HepG2 (cell line): ENCODE measurements around the gene SKIDA1. TPM values are rescaled to one million over a fixed set of nuclear protein-coding genes. Genes with fewer than 3 reads are reported as not detected.

ENCODE experiments used
- NKX3-1 ChIP-seq: sonication (generic); formaldehyde crosslinking; IDR thresholded peaks from 2 replicates; pipeline ENCODE4 v1.5.0; 2020; ENCODE audit warnings: missing genetic modification reagents
- PRMT3 ChIP-seq: sonication (generic); formaldehyde crosslinking; IDR thresholded peaks from 2 replicates; pipeline ENCODE4 v1.8.1; 2022; ENCODE audit warnings: low read depth, mild to moderate bottlenecking, moderate library complexity, missing genetic modification reagents, borderline replicate concordance
- TAF15 ChIP-seq: fragments of 200-400 bp; formaldehyde crosslinking; IDR thresholded peaks from one replicate; pipeline ENCODE4 v1.6.1; 2018; ENCODE audit warnings: mild to moderate bottlenecking, low read depth, low read length; ENCODE audit not compliant: poor library complexity, severe bottlenecking
- ZNF281 ChIP-seq: sonication (generic); formaldehyde crosslinking; IDR thresholded peaks from 2 replicates; pipeline ENCODE4 v1.4.0; 2020; ENCODE audit warnings: missing genetic modification reagents, borderline replicate concordance
- ZNF484 ChIP-seq: sonication (generic); formaldehyde crosslinking; IDR thresholded peaks from 2 replicates; pipeline ENCODE4 v1.5.1; 2020; ENCODE audit warnings: mild to moderate bottlenecking, low read depth, missing genetic modification reagents, borderline replicate concordance
- ZNF577 ChIP-seq: sonication (generic); formaldehyde crosslinking; IDR thresholded peaks from 2 replicates; pipeline ENCODE4 v1.4.0; 2020; ENCODE audit warnings: mild to moderate bottlenecking, low read depth, missing genetic modification reagents, borderline replicate concordance
- ZNF720 ChIP-seq: sonication (generic); formaldehyde crosslinking; IDR thresholded peaks from 2 replicates; pipeline ENCODE4 v1.4.0; 2020; ENCODE audit warnings: missing genetic modification reagents
- ZNF768 ChIP-seq: sonication (generic); formaldehyde crosslinking; IDR thresholded peaks from 2 replicates; pipeline ENCODE4 v1.4.0; 2020; ENCODE audit warnings: missing genetic modification reagents
- ZNF883 ChIP-seq: sonication (generic); formaldehyde crosslinking; IDR thresholded peaks from 2 replicates; pipeline ENCODE4 v1.5.1; 2020; ENCODE audit warnings: mild to moderate bottlenecking, missing genetic modification reagents; ENCODE audit errors: not compliant biosample characterization
- polyA plus RNA-seq, 8 experiments: library from polyadenylated mRNA; depleted of rRNA in 3 of 8; stranded (reverse) in 7 of 8; unstranded in 1 of 8; fragments of >200 nt; fragmentation: Illumina TruSeq in 4 of 8; extraction: Trizol in 4 of 8; gene quantifications; 2 replicates each; pipeline versions ENCODE4 v1.2.1 to v1.2.3, GENCODE V29; 2011 to 2016; ENCODE audit warnings: low read depth in 4 of 8, missing spikeins in 1 of 8, mixed read lengths in 1 of 8; ENCODE audit not compliant: insufficient read depth in 1 of 8
- total RNA-seq, 5 experiments: library from RNA; depleted of rRNA; stranded (reverse); fragments of >200 nt; fragmentation: Illumina TruSeq; extraction: Trizol; gene quantifications; 2 replicates each; pipeline ENCODE4 v1.2.3, GENCODE V29; 2016; ENCODE audit warnings: low read depth in 1 of 5
- TF ChIP-seq, protein P1 (sequence below): IDR thresholded peaks from 2 replicates; pipeline ENCODE4 v1.6.1; 2016; ENCODE audit warnings: missing genetic modification reagents, missing compliant biosample characterization
- TF ChIP-seq, protein P2 (sequence below): sonication (generic); formaldehyde crosslinking; IDR thresholded peaks from 2 replicates; pipeline ENCODE4 v1.8.0; 2022; ENCODE audit warnings: mild to moderate bottlenecking, missing genetic modification reagents; ENCODE audit not compliant: insufficient replicate concordance
- TF ChIP-seq, protein P3 (sequence below): sonication (generic); formaldehyde crosslinking; conservative IDR thresholded peaks from 2 replicates; pipeline ENCODE4 v1.5.0; 2020; ENCODE audit warnings: missing genetic modification reagents
- TF ChIP-seq, protein P4 (sequence below): sonication (generic); formaldehyde crosslinking; IDR thresholded peaks from 2 replicates; pipeline ENCODE4 v1.4.0; 2020; ENCODE audit warnings: missing genetic modification reagents

The SKIDA1 gene
- total and polyA plus RNA-seq, 2 of the 13 experiments (the other 11 are each of a cell fraction or from before 2014, with no cell fraction given) = 0.73 to 1.5 TPM

- no peak for TF ChIP-seq ZNF720
- TF ChIP-seq ZNF883 (CRISPR knock-in tag) = no peak
- TF ChIP-seq, protein P1, sequence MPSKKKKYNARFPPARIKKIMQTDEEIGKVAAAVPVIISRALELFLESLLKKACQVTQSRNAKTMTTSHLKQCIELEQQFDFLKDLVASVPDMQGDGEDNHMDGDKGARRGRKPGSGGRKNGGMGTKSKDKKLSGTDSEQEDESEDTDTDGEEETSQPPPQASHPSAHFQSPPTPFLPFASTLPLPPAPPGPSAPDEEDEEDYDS (CRISPR knock-in tag) = peak; percentile 78
- no peak for TF ChIP-seq ZNF768 (CRISPR knock-in tag)
- TF ChIP-seq, protein P2, sequence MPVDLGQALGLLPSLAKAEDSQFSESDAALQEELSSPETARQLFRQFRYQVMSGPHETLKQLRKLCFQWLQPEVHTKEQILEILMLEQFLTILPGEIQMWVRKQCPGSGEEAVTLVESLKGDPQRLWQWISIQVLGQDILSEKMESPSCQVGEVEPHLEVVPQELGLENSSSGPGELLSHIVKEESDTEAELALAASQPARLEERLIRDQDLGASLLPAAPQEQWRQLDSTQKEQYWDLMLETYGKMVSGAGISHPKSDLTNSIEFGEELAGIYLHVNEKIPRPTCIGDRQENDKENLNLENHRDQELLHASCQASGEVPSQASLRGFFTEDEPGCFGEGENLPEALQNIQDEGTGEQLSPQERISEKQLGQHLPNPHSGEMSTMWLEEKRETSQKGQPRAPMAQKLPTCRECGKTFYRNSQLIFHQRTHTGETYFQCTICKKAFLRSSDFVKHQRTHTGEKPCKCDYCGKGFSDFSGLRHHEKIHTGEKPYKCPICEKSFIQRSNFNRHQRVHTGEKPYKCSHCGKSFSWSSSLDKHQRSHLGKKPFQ (CRISPR knock-in tag) = peak; percentile 75
- TF ChIP-seq ZNF484 (CRISPR knock-in tag) = no peak
- peak; percentile 73; the same call in 1 of the 2 replicates for TF ChIP-seq ZNF281
- TF ChIP-seq PRMT3 (CRISPR knock-in tag) = no peak
- TF ChIP-seq, protein P3, sequence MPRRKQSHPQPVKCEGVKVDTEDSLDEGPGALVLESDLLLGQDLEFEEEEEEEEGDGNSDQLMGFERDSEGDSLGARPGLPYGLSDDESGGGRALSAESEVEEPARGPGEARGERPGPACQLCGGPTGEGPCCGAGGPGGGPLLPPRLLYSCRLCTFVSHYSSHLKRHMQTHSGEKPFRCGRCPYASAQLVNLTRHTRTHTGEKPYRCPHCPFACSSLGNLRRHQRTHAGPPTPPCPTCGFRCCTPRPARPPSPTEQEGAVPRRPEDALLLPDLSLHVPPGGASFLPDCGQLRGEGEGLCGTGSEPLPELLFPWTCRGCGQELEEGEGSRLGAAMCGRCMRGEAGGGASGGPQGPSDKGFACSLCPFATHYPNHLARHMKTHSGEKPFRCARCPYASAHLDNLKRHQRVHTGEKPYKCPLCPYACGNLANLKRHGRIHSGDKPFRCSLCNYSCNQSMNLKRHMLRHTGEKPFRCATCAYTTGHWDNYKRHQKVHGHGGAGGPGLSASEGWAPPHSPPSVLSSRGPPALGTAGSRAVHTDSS (CRISPR knock-in tag) = no peak
- no peak for TF ChIP-seq NKX3-1 (CRISPR knock-in tag)
- TF ChIP-seq, protein P4, sequence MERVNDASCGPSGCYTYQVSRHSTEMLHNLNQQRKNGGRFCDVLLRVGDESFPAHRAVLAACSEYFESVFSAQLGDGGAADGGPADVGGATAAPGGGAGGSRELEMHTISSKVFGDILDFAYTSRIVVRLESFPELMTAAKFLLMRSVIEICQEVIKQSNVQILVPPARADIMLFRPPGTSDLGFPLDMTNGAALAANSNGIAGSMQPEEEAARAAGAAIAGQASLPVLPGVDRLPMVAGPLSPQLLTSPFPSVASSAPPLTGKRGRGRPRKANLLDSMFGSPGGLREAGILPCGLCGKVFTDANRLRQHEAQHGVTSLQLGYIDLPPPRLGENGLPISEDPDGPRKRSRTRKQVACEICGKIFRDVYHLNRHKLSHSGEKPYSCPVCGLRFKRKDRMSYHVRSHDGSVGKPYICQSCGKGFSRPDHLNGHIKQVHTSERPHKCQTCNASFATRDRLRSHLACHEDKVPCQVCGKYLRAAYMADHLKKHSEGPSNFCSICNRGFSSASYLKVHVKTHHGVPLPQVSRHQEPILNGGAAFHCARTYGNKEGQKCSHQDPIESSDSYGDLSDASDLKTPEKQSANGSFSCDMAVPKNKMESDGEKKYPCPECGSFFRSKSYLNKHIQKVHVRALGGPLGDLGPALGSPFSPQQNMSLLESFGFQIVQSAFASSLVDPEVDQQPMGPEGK (CRISPR knock-in tag) = peak; percentile 76
- TF ChIP-seq ZNF577 (CRISPR knock-in tag) = no peak
- TF ChIP-seq TAF15 = peak; percentile 87
These were observed 28.2 kb downstream of the SKIDA1 start (continued) for GRCh38 chr10:21497177-21497807.
